GM12878 (cell line): ENCODE results near the gene ZSCAN5B. TPM values are rescaled to one million over a fixed set of nuclear protein-coding genes. Genes with fewer than 3 reads are reported as not detected.
"Not testable (repeated sequence)": the region's sequence is repeated elsewhere in the genome, so short reads cannot be mapped to it uniquely, and the experiment has no call there.

Experiments used
- ATAC-seq: fragments of 200-7000 bp; cut with Tn5 transposase; 3 replicates; pipeline ENCODE4 v1.9.1; 2020; ENCODE audit warnings: mild to moderate bottlenecking, moderate library complexity
- Bru-seq: library from RNA; stranded (reverse); fragments of 400-500 nt; gene quantifications from one replicate; lab custom pipeline; 2021; lab: Mats Ljungman, UMichigan
- BruChase-seq, 2 experiments: library from RNA; stranded (reverse); fragments of 400-500 nt; gene quantifications; one replicate each; lab custom pipeline; 2021; lab: Mats Ljungman, UMichigan
- BruUV-seq: library from RNA; stranded (reverse); fragments of 400-500 nt; replicated peaks from 2 replicates; lab custom pipeline; 2021; lab: Mats Ljungman, UMichigan
- CTCF ChIA-PET: fragments of 300-600 bp; sonication (Branson Sonifier 250); formaldehyde crosslinking; extraction: SDS; loops from one replicate; lab custom pipeline; 2021; ENCODE audit warnings: inconsistent platforms; lab: Yijun Ruan, JAX
- POLR2A ChIA-PET: fragments of 350-600 bp; formaldehyde crosslinking; extraction: SDS; loops from one replicate; lab custom pipeline; 2021; ENCODE audit warnings: inconsistent platforms; lab: Charles Lee
- RAD21 ChIA-PET: fragments of 300-600 bp; sonication (Branson Sonifier 250); formaldehyde crosslinking; loops from one replicate; lab custom pipeline; 2023; ENCODE audit warnings: antibody characterized with exemption; ENCODE audit not compliant: unreplicated experiment; lab: Charles Lee
- SMC1A ChIA-PET: fragments of 300-600 bp; sonication (Branson Sonifier 250); formaldehyde crosslinking; loops from one replicate; lab custom pipeline; 2023; ENCODE audit not compliant: unreplicated experiment, uncharacterized antibody; lab: Charles Lee
- DNase-seq: peaks from one replicate; pipeline ENCODE4 v3.0.0-alpha.2; 2011; ENCODE audit warnings: low read depth, low spot score
- FAIRE-seq: peaks from 3 replicates; lab custom pipeline; 2011; peaks lifted over from hg19 to GRCh38; lab: Jason Lieb, UNC
- H2AFZ ChIP-seq: 2 replicates; pipeline ENCODE4 v1.6.0; 2011; ENCODE audit warnings: low read depth, low read length, control low read depth; ENCODE audit not compliant: control insufficient read depth
- H3K27ac ChIP-seq: 2 replicates; pipeline ENCODE4 v1.5.1; 2011; ENCODE audit warnings: control low read depth; ENCODE audit not compliant: control insufficient read depth, insufficient read depth
- H3K27me3 ChIP-seq, 2 experiments: replicated peaks in 1 of 2; 2 replicates each; pipeline versions ENCODE4 v1.6.0 to v1.6.1; 2011; ENCODE audit warnings: low read length in 1 of 2; ENCODE audit not compliant: control insufficient read depth in 2 of 2, insufficient read depth in 2 of 2
- H3K36me3 ChIP-seq, 2 experiments: 2 replicates each; pipeline ENCODE4 v1.5.1; 2011; ENCODE audit warnings: low read length in 1 of 2; ENCODE audit not compliant: control insufficient read depth in 2 of 2, insufficient read depth in 2 of 2
- H3K4me1 ChIP-seq: 2 replicates; pipeline ENCODE4 v1.6.1; 2011; ENCODE audit warnings: mild to moderate bottlenecking, low read length, moderate library complexity, mixed read lengths; ENCODE audit not compliant: control insufficient read depth, insufficient read depth
- H3K4me2 ChIP-seq: 2 replicates; pipeline ENCODE4 v1.6.0; 2011; ENCODE audit warnings: control low read depth; ENCODE audit not compliant: control insufficient read depth, insufficient read depth
- H3K4me3 ChIP-seq: fragments of 200-600 bp; sonication (generic); 2 replicates; pipeline ENCODE4 v1.5.1; 2016
- H3K79me2 ChIP-seq: 2 replicates; pipeline ENCODE4 v1.6.0; 2011; ENCODE audit warnings: low read length; ENCODE audit not compliant: control insufficient read depth, insufficient read depth
- H3K9ac ChIP-seq: 2 replicates; pipeline ENCODE4 v1.8.0; 2011; ENCODE audit warnings: low read length, control low read depth, mixed read lengths; ENCODE audit not compliant: control insufficient read depth, insufficient read depth
- H3K9me3 ChIP-seq: replicated peaks from 3 replicates; pipeline ENCODE4 v1.5.1; 2011; ENCODE audit warnings: mild to moderate bottlenecking, low read length; ENCODE audit not compliant: control insufficient read depth, insufficient read depth
- H4K20me1 ChIP-seq: 2 replicates; pipeline ENCODE4 v1.6.0; 2011; ENCODE audit not compliant: control insufficient read depth, insufficient read depth
- WGBS: methylation state at CpG from one replicate; pipeline ENCODE4 v1.1.6; 2016; ENCODE audit warnings: low lambda C conversion rate; ENCODE audit not compliant: insufficient replicate concordance, insufficient coverage; ENCODE audit errors: missing lambda C conversion rate; 5-methylcytosine and 5-hydroxymethylcytosine counted together
- in situ Hi-C: fragments of 300-500 bp; cut with MboI; formaldehyde crosslinking; loops from 9 replicates; pipeline ENCODE4 v1.14.3; 2018; ENCODE audit warnings: mixed read lengths
- intact Hi-C: fragments of 100-400 bp; cut with micrococcal nuclease; formaldehyde crosslinking; loops from one replicate; pipeline ENCODE4 v1.14.2; 2022; ENCODE audit not compliant: unreplicated experiment
- long read RNA-seq, 2 experiments: library from polyadenylated mRNA; unstranded; transcript quantifications; one replicate each; pipeline ENCODE4 v2.0.0, GENCODE V29; 2019 to 2020
- polyA minus RNA-seq, 3 experiments: library from RNA; depleted of rRNA, polyadenylated mRNA; stranded (reverse); fragments of >200 nt; gene quantifications; 2 replicates each; pipeline ENCODE4 v1.2.3, GENCODE V29; 2011
- polyA plus RNA-seq, 11 experiments: library from polyadenylated mRNA; depleted of rRNA in 4 of 11; unstranded in 6 of 11; stranded (reverse) in 5 of 11; fragments of >200 nt; fragmentation: Nextera tagmentation in 4 of 11; fragmentation: Illumina TruSeq in 1 of 11; extraction: Ambion mirVana in 4 of 11; extraction: Trizol in 1 of 11; gene quantifications; 1 replicate in 1 of 11; 2 replicates in 10 of 11; pipeline versions ENCODE4 v1.2.1 to v1.2.3, GENCODE V29; 2011 to 2016; ENCODE audit warnings: inconsistent platforms in 2 of 11, missing spikeins in 2 of 11, low read depth in 1 of 11
- total RNA-seq, 4 experiments: library from RNA; depleted of rRNA in 3 of 4; stranded (reverse); fragments of >200 nt in 3 of 4; fragmentation: Illumina TruSeq in 1 of 4; extraction: Trizol in 1 of 4; gene quantifications; 2 replicates each; pipeline versions ENCODE4 v1.2.1 to v1.2.3, GENCODE V29; 2013 to 2021

The ZSCAN5B gene
- not detected in 2 replicates for total RNA-seq (2013; cell fraction: nucleolus; rRNA removed)
- total RNA-seq (2014; rRNA removed) (not detected in 2 replicates), total RNA-seq (2014; rRNA removed; fragmentation: Illumina TruSeq; extraction: Trizol) (not detected in 2 replicates), total RNA-seq (2021) (not detected in 2 replicates), polyA plus RNA-seq (2011; rRNA removed) (0.07 TPM in 1 of 2 replicates, not detected in the other), polyA plus RNA-seq (2014; fragmentation: Illumina TruSeq; extraction: Trizol) (not detected in 2 replicates), polyA plus RNA-seq (2014; fragmentation: Nextera tagmentation; extraction: Ambion mirVana) (under 1 TPM in 1 of 2 experiments, not detected in 1; 0.04 TPM), polyA plus RNA-seq (2014; rRNA removed) (not detected in 2 replicates), polyA plus RNA-seq (2016; fragmentation: Nextera tagmentation; extraction: Ambion mirVana) (not detected), polyA minus RNA-seq (2011; rRNA and poly(A)+ RNA removed) (not detected in 2 replicates), Bru-seq, nascent RNA (not detected), BruChase-seq, experiment 1, labeled RNA remaining after a 6-hour chase (percentile 1 among the genes with signal in this experiment), BruChase-seq, experiment 2, labeled RNA remaining after a 2-hour chase (percentile 9 among the genes with signal in this experiment)
- polyA plus RNA-seq (2011; ENCODE audit: low read depth), result not detected
- 0.07 and 0.08 TPM in 2 replicates for polyA plus RNA-seq (2011; cell fraction: cytosol; rRNA removed)
- polyA plus RNA-seq (2011; cell fraction: nucleus; rRNA removed), result not detected in 2 replicates
- polyA plus RNA-seq (2012), result not detected in 2 replicates
- polyA minus RNA-seq (2011; cell fraction: cytosol; rRNA and poly(A)+ RNA removed), result not detected in 2 replicates
- not detected in 2 replicates for polyA minus RNA-seq (2011; cell fraction: nucleus; rRNA and poly(A)+ RNA removed)
- long read RNA-seq, experiment 1, result 0 reads
- long read RNA-seq, experiment 2, result 0 reads

- H3K36me3 ChIP-seq, H3K4me1 ChIP-seq, H3K9me3 ChIP-seq, CTCF ChIA-PET, intact Hi-C loops, SMC1A ChIA-PET, H3K4me3 ChIP-seq, H3K79me2 ChIP-seq, BruUV-seq, H4K20me1 ChIP-seq, H2AFZ ChIP-seq, POLR2A ChIA-PET, RAD21 ChIA-PET, in situ Hi-C loops, H3K27ac ChIP-seq, FAIRE-seq, H3K4me2 ChIP-seq, H3K27me3 ChIP-seq, H3K9ac ChIP-seq, ATAC-seq, DNase-seq: not testable (repeated sequence)
- 74% methylated on average over 23 of the region's 23 CpGs for WGBS
Measured at GRCh38 chr19:56197646-56198045, at the start of gene ZSCAN5B. Gene ZSCAN5B (minus strand): TSS chr19:56197783. CDS start chr19:56193052, 4,731 bp downstream.

GRCh38 chr19:56245764-56246163 lies 48.2 kb upstream of the ZSCAN5B start:
- H3K9ac ChIP-seq, H3K4me2 ChIP-seq, H3K4me1 ChIP-seq, H3K9me3 ChIP-seq, BruUV-seq, CTCF ChIA-PET, H2AFZ ChIP-seq, intact Hi-C loops, H3K79me2 ChIP-seq, SMC1A ChIA-PET, DNase-seq, ATAC-seq, FAIRE-seq, RAD21 ChIA-PET, POLR2A ChIA-PET, H3K27me3 ChIP-seq, H4K20me1 ChIP-seq, H3K36me3 ChIP-seq, H3K27ac ChIP-seq, H3K4me3 ChIP-seq, in situ Hi-C loops: not testable (repeated sequence)
- WGBS, result 45% methylated on average over 4 of the region's 4 CpGs
